ENCODE results near the gene CUEDC1. TPM values are rescaled to one million over a fixed set of nuclear protein-coding genes. Genes with fewer than 3 reads are reported as not detected.

Gene CUEDC1
- total and polyA plus RNA-seq, 9 of the 15 experiments (the other 6 are each of a cell fraction or from before 2014, with no cell fraction given) = 0.20 to 4.1 (median 1.6) TPM; not detected in 1

GRCh38 chr17:57999010-57999495 lies 43.8 kb upstream of the CUEDC1 start (continued):
- no peak for TF ChIP-seq SP1 (CRISPR knock-in tag; IDR thresholded peaks at IDR 0.05)
- TF ChIP-seq ZNF589 (CRISPR knock-in tag; IDR thresholded peaks at IDR 0.05; ENCODE audit: low read depth) = no peak
- TF ChIP-seq CBX5 (IDR thresholded peaks at IDR 0.05; ENCODE audit: borderline replicate concordance, low read depth) = no peak
- peak; percentile 32; the same call in 1 of the 2 replicates for TF ChIP-seq MYNN (IDR thresholded peaks at IDR 0.05)
- TF ChIP-seq MYNN (CRISPR knock-in tag; IDR thresholded peaks at IDR 0.05) = no peak
- TF ChIP-seq PRMT5 (CRISPR knock-in tag; IDR thresholded peaks at IDR 0.05) = no peak
- no peak for TF ChIP-seq HDGF (IDR thresholded peaks at IDR 0.05)
- peak; percentile 34; the same call in 1 of the 2 replicates for TF ChIP-seq KHSRP (IDR thresholded peaks at IDR 0.05)

- peaks cover 48% of the 10 kb centered on the region for H3K36me3 ChIP-seq (ENCODE audit: control insufficient read depth, insufficient read depth, low read length)
- H3K4me3 ChIP-seq = no peak overlapping the region
- FAIRE-seq = no peak
- intact Hi-C loops (cut with micrococcal nuclease) (loop anchor here (5.0 kb wide), 2 partner anchors 90 to 115 kb away; no protein-coding TSS in a partner anchor), in situ Hi-C loops (cut with MboI) (loop anchor here (5.0 kb wide), 1 partner anchor 145 kb away; the partner anchor contains the start of gene MRPS23)
- H3K9me3 ChIP-seq (replicated peaks; ENCODE audit: control insufficient read depth, insufficient read depth, low read depth, low read length) = no peaks in the 10 kb centered on the region
- peaks cover 3% of the 10 kb centered on the region for H3K9me1 ChIP-seq (ENCODE audit: control insufficient read depth, insufficient read depth, low read length)
- no peak overlapping the region for H2AFZ ChIP-seq (ENCODE audit: low read depth, low read length)
- peaks cover 7% of the 10 kb centered on the region; the same call in 1 of the 2 replicates for H4K20me1 ChIP-seq (replicated peaks; ENCODE audit: control insufficient read depth, insufficient read depth, low read length)
- peaks cover 2 to 20% of the 10 kb centered on the region in 2 experiments; a peak in 4 of 5 replicates for H3K4me1 ChIP-seq (replicated peaks in 1 of 2; ENCODE audit: control insufficient read depth in 2 of 2, insufficient read depth in 2 of 2, low read length in 2 of 2)
- no peak overlapping the region for H3K27ac ChIP-seq (ENCODE audit: extremely low read depth, low read depth, low read length)
- no peaks in the 10 kb centered on the region for H3K27me3 ChIP-seq (ENCODE audit: control insufficient read depth in 2 of 2, insufficient read depth in 2 of 2, low read length in 2 of 2)
- no peak for ATAC-seq
- no peak overlapping the region for H3K4me2 ChIP-seq (ENCODE audit: insufficient read depth, low read length)
- H3K9ac ChIP-seq (ENCODE audit: insufficient read depth in 1 of 2, low read depth in 2 of 2, low read length in 2 of 2) = no peak overlapping the region
- BruUV-seq (replicated peaks) = no TSS peak
- WGBS (ENCODE audit: insufficient coverage, low coverage, missing lambda C conversion rate) = 86% methylated on average over 3 of the region's 3 CpGs
- peaks cover 10% of the 10 kb centered on the region; the same call in 2 of the 3 replicates for H3K79me2 ChIP-seq (ENCODE audit: control insufficient read depth, insufficient read depth, low read length)
- ChIA-PET POLR2A (interaction anchor here (0.6 to 7.6 kb wide), 12 partner anchors 8 to 147 kb away, joined by 3 to 82 read pairs (median 6); partner anchors contain the start of genes DYNLL2, MRPS23, SRSF1 and VEZF1), CTCF (ENCODE audit: low intra/inter-chr PET ratio) (no interaction called here)
- no peak for DNase-seq (ENCODE audit: extremely low read depth in 1 of 4, low spot score in 3 of 4)
- TF ChIP-seq BRF1 (IDR thresholded peaks at IDR 0.05; ENCODE audit: borderline replicate concordance, extremely low read depth, insufficient read length) = no peak
- TF ChIP-seq RNF2 (IDR thresholded peaks at IDR 0.05) = no peak
- no peak for TF ChIP-seq ZBTB7A (IDR thresholded peaks at IDR 0.05; ENCODE audit: borderline replicate concordance, control insufficient read depth, low read depth, low read length)
- TF ChIP-seq HOMEZ (CRISPR knock-in tag; IDR thresholded peaks at IDR 0.05) = no peak
- 0 out of 2 replicates have a peak, but pooled peaks have one; percentile 66 for TF ChIP-seq SUPT5H (IDR thresholded peaks at IDR 0.05)
- no peak for TF ChIP-seq HEY1 (CRISPR knock-in tag; IDR thresholded peaks at IDR 0.05; ENCODE audit: borderline replicate concordance)
- peak; percentile 18 for TF ChIP-seq E2F8 (IDR thresholded peaks at IDR 0.05; ENCODE audit: low read depth, partially characterized antibody)
- TF ChIP-seq ZNF316 (IDR thresholded peaks at IDR 0.05) = peak; percentile 85
- TF ChIP-seq C11orf30 (IDR thresholded peaks at IDR 0.05; ENCODE audit: low read depth) = peak; percentile 72
- peak; percentile 42 for TF ChIP-seq POLR2H (tag; IDR thresholded peaks at IDR 0.05; ENCODE audit: low read depth)
Measured at GRCh38 chr17:57997085-57997809, 42.0 kb upstream of the CUEDC1 start.
